GM18507 (cell line): ENCODE results near the gene ESRRA.

ENCODE experiments used
- DNase-seq: peaks from one replicate; pipeline ENCODE4 v3.0.0; 2011; ENCODE audit warnings: low read depth; ENCODE audit not compliant: insufficient read length; ENCODE audit errors: extremely low spot score
- FAIRE-seq: peaks from 2 replicates; lab custom pipeline; 2011; peaks lifted over from hg19 to GRCh38; lab: Jason Lieb, UNC

ESRRA gene

DNA sequence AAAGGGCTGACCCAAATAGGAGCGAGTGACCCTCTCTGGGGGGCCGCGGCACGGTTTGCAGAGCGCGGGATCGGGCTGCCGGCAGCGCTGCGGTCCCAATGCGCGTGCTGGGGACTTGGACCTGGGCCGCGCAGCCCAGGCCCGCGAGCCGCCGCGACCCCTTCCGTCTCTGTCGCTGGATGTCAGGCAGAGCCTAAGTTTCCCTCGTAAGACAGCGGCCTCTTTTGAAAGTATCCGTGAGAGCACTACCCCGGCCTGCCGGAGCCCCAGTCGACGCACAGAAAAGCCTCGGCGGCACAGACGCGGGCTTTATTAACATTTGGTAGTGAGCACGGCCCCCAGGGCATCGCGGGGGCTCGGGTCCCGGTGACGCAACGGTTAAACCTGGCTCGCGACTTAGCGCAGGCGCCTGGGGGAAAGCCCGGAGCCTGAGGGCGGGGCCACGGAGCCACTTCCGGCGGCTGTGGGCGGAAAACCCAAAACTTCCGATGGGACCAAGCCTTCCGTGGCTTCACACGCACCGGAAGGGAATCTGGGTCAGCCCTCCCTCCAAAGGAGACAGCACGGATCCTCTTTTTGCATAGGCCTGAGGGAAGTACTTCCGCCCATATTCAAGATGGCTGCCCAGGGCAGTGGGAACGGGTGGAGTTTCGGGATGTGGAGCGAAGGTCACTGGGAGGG is 35.6 kb upstream of the ESRRA start:
- FAIRE-seq = peak; percentile 95
- DNase-seq = peak; percentile 77

DNA sequence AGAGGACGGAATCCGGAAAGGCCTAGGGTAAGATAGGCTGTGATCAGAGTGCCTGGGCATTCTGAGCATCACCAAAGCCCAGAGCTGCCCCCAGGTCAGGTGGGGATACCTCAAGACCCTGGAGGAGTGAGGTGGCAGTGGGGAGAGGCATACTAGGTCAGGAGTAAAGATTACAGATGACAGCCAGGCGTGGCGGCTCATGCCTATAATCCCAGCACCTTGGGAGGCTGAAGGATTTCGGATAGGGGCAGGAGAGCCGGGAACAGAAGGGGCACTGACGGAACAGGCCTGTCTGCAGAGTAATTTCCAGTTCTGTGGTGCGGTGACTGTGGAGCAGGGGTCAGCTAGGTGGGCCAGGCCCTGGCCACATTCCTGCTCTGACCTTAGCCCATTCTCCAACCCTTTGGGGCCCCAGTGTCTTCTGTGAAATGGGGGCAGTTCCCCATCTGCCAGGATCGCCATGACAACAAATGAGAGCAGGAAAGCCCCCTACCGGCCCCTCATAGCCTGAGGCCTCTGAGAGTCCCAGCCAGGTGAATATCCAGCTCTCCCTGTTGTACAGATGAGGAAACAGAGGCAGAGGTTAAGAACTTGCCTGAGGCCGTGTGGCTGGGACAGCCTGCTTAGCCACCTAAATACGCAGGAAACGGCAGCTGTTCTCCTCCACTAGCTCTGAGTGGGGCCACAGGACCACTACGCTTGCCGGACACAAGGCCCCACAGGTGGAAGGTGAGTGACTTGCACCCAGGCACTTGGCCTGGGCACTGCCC is 30.1 kb upstream of the ESRRA start:
- FAIRE-seq = no peak

GRCh38 chr11:64275841-64276240 is 29.5 kb upstream of the ESRRA start:
- no peak for DNase-seq
- no peak for FAIRE-seq

More for the DNA sequence above, 30.1 kb upstream of the ESRRA start:
- DNase-seq = no peak

DNA sequence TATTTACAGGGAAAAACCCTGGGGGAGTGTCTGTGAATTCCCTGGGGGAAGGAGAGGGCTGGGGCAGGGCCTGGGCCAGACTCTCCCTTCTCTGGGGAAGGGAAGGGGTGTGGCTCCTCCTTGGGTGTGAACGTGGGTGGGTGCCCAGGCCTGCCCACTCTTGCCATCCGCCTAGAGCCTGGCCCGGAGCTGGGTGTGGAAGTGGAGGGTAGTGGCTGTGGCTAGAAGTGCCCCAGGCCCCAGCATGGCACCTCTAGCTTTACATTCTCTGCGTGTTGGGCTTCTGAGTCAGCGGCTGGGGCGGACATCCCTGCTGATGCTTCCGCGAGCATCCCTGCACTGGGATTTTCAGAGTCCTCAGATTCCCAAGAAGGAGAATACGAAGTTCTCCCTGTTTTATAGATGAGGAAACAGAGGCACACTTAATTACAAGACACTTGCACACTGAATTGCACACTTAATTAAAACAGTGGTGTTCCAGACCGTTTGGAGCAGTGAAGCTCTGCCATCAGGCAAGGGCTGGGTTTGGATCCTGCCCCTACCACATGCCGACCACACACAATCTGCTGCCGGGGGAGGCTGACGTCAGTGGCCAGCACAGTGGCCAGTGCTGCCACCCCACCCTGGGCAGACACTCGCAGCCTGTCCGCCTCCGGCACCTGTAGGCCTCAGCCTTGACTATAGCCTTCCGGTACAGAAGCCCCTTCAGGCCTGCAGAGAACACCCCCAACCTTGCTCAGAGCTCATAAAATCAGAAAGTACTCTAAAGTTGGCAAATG is 28.5 kb upstream of the ESRRA start:
- DNase-seq (no peak), FAIRE-seq (no peak)

DNA sequence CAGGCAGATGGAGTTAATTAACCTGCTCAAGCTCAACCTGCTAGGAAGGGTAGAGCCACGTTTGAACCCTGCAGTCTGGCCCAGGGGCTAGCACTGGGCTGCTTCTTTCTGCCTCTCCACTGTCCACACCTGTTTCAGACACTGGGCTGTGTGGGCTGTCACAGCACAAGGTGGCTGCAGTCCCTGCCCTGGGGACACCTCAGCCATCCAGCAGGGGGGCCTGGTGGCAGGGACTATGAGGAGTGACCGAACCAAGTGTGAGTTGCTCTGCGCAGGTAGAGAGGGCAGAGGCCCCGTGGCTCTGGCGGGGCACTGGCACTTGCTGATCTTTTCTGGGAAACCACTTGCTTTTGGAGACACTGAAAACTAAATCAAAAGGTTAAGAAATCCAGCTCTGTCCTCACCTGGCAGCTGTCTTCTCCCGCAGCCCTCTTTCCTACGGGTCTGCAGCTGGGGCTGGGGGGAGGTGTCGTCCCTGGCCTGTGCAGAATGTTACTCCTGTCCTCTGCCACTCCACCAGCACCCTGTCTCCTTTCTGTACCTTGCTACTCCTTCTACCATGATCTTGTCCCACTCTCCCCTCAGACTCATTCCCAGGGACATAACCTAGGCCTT is 26.6 kb upstream of the ESRRA start:
- DNase-seq (no peak), FAIRE-seq (no peak)

DNA sequence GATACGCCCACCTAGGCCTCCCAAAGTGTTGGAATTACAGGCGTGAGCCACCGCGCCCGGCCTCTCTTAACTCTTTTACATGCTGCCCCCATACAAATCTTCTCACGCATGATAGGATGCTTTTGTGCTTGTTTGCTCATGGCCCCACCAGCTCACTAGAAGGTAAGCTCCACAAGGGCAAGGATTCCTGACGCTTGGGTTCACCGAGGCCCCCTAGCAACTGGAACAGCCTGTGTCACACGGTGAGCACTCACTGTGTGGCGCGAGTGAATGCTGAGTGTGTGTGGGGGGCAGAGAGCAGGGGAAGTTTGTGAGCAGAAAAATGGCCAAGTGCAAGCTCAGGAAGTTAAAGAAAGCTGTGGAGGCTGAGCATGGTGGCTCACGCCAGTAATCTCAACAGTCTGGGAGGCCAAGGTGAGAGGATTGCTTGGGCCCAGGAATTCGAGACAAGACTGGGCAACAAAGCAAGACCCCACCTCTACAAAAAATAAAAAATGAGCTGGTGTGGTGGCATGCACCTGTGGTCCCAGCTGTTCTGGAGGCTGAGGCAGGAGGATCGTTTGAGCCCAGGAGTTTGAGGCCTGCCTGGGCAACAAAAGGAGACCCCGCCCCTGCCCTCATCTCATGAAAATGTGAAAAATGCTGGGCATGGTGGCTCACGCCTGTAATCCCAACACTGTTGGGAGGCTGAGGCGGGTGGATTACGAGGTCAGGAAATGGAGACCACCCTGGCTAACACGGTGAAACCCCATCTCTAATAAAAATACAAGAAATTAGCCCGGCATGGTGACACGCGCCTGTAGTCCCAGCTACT is 23.2 kb upstream of the ESRRA start:
- FAIRE-seq = no peak
- no peak for DNase-seq

GRCh38 chr11:64283092-64283491 is 22.2 kb upstream of the ESRRA start:
- FAIRE-seq (no peak), DNase-seq (no peak)

GRCh38 chr11:64284048-64284961 is 21.0 kb upstream of the ESRRA start, which contains the start of gene BAD:
TSS of gene BAD (minus strand) at chr11:64284665. CDS start at chr11:64284368, 297 bp downstream.
- DNase-seq = peak; percentile 96
- FAIRE-seq = peak; percentile 94

- DNase-seq (peak; percentile 83), FAIRE-seq (peak; percentile 76)
Observed at GRCh38 chr11:64284962-64285884, 20.1 kb upstream of the ESRRA start, which contains the start of gene GPR137. TSS of gene GPR137 (plus strand) at chr11:64285848. CDS start at chr11:64286525, 677 bp downstream.

DNA sequence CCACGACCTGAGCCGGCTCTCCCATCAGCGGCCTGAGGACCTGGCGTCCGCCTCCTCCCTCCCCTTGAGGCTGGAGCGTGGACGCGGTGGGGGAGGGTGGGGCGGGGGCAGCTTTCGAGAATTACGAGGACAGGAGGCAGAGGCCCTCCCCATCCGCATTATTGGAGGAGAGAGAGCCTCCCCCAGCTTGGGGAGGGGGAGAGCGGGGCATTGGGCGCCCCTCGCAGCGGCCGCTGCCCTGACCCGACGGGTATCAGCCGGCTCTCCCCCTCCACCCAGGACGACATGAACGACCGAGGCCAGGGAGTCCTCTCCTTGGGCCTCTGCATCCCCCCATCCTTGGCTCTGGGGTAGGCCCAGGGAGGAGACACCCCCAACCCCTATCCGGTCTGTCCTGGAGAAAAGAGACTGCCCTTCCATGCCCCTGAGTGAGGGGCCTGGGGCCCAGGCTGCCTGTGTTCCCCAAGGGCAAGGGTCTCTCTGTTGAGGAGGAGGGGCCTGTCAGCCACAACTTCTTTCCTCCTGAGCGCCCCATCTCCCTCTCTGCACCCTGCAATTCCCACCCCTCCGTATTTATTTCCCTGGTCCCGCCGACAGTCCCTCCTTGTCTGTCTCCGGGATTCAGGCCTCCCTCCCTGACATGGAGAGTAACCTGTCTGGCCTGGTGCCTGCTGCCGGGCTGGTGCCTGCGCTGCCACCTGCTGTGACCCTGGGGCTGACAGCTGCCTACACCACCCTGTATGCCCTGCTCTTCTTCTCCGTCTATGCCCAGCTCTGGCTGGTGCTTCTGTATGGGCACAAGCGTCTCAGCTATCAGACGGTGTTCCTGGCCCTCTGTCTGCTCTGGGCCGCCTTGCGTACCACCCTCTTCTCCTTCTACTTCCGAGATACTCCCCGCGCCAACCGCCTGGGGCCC is 19.2 kb upstream of the ESRRA start:
- FAIRE-seq (no peak), DNase-seq (no peak)

DNA sequence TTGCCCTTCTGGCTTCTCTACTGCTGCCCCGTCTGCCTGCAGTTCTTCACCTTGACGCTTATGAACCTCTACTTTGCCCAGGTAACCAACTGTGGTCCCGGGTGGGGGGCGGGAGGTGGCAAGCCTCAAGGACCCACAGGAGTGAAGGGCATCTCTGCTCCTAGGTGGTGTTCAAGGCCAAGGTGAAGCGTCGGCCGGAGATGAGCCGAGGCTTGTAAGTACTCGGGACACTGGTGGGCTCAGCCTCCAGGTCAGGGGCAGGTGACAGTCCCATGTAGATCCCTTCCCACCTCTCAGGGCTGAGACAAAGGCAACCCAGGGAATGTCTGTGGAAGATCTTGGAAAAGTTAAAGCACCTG is 18.5 kb upstream of the ESRRA start:
- no peak for DNase-seq
- FAIRE-seq = no peak

- FAIRE-seq = no peak
- DNase-seq = no peak
Observed at GRCh38 chr11:64287676-64288352, 17.5 kb upstream of the ESRRA start.

DNA sequence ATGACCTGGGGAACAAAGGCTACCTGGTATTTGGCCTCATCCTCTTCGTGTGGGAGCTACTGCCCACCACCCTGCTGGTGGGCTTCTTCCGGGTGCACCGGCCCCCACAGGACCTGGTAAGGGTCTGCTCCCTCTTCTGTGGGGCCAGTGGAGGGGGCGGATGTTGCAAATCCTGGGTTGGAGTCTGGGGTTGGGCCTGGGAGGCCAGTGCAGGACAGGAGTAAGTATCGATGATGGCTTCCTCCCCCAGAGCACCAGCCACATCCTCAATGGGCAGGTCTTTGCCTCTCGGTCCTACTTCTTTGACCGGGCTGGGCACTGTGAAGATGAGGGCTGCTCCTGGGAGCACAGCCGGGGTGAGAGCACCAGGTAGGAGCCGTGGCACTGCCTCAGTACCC is 17.0 kb upstream of the ESRRA start:
- FAIRE-seq = no peak

DNA sequence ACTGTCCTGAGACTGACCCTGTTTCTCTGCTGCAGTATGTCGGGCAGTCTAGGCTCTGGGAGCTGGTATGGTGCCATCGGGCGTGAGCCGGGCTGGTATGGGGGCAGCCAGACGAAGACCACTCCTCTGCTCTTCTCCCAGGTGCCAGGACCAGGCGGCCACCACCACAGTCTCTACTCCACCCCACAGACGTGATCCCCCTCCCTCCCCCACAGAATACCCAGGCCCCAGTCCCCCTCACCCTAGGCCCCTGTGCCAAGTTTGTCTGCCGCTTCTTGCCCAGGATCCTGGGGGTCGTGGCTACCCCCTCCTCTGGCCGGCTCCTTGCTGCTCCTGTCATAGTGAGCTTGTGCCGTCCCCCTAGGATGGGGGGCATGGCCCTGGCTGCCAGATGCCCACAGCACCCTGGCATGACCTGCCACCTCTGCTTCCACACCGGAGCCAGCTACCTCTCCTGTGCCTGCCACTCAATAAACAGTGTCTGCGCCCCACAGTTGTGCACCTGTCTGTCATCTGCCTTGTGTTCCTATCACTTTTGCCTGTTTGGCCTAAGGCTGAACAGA is 16.2 kb upstream of the ESRRA start:
- FAIRE-seq = no peak
- no peak for DNase-seq

More for the DNA sequence above, 17.0 kb upstream of the ESRRA start:
- DNase-seq = no peak
